GM12878 (cell line): ENCODE measurements around the gene CSDE1. TPM values are rescaled to one million over a fixed set of nuclear protein-coding genes. Genes with fewer than 3 reads are reported as not detected.
A peak's percentile ranks its signal among the peaks of the same experiment; 100 is the strongest.

ENCODE experiments used
- CEBPB ChIP-seq, 2 experiments: fragments of 150-350 bp in 1 of 2; IDR thresholded peaks; 2 replicates each; pipeline ENCODE4 v1.6.1; 2012 to 2014; ENCODE audit warnings: low read depth in 2 of 2, low read length in 2 of 2, borderline replicate concordance in 1 of 2, inconsistent platforms in 1 of 2
- DPF2 ChIP-seq: fragments of 450-650 bp; IDR thresholded peaks from 2 replicates; pipeline ENCODE4 v1.6.1; 2017; ENCODE audit warnings: mild to moderate bottlenecking
- E2F4 ChIP-seq: IDR thresholded peaks from 2 replicates; pipeline ENCODE4 v1.6.1; 2012; ENCODE audit warnings: low read depth, low read length, improper control_type of control experiment
- NFYB ChIP-seq: IDR thresholded peaks from 2 replicates; pipeline ENCODE4 v1.6.1; 2011; ENCODE audit warnings: low read depth, mild to moderate bottlenecking, low read length, improper control_type of control experiment, moderate library complexity; ENCODE audit not compliant: insufficient read depth
- NRF1 ChIP-seq: conservative IDR thresholded peaks from 2 replicates; pipeline ENCODE4 v1.6.1; 2011; ENCODE audit warnings: mild to moderate bottlenecking, low read depth, low read length, improper control_type of control experiment
- PML ChIP-seq: IDR thresholded peaks from 2 replicates; pipeline ENCODE4 v1.6.1; 2012; ENCODE audit warnings: low read length, inconsistent platforms
- POLR2AphosphoS2 ChIP-seq: IDR thresholded peaks from 2 replicates; pipeline ENCODE4 v1.6.1; 2011; ENCODE audit warnings: low read depth, mild to moderate bottlenecking, low read length, improper control_type of control experiment, moderate library complexity
- PRDM15 ChIP-seq: fragments of 450-650 bp; formaldehyde crosslinking; IDR thresholded peaks from 2 replicates; pipeline ENCODE4 v1.4.0; 2020; ENCODE audit warnings: mild to moderate bottlenecking, moderate library complexity
- SREBF2 ChIP-seq: IDR thresholded peaks from 2 replicates; pipeline ENCODE4 v1.6.1; 2012; ENCODE audit warnings: mild to moderate bottlenecking, low read length
- USF1 ChIP-seq: IDR thresholded peaks from 2 replicates; pipeline ENCODE4 v1.6.1; 2011; ENCODE audit warnings: borderline replicate concordance, low read depth, mild to moderate bottlenecking, moderate library complexity, mixed read lengths, low read length; ENCODE audit not compliant: insufficient read depth; ENCODE audit errors: extremely low read length
- ZBTB11 ChIP-seq: fragments of 450-650 bp; formaldehyde crosslinking; IDR thresholded peaks from 2 replicates; pipeline ENCODE4 v1.5.0; 2022; ENCODE audit warnings: mild to moderate bottlenecking, missing genetic modification characterization
- ZBTB40 ChIP-seq: fragments of 450-650 bp; IDR thresholded peaks from 2 replicates; pipeline ENCODE4 v1.6.1; 2016; ENCODE audit warnings: mild to moderate bottlenecking, moderate library complexity, borderline replicate concordance
- ZNF217 ChIP-seq: fragments of 450-650 bp; IDR thresholded peaks from 2 replicates; pipeline ENCODE4 v1.6.1; 2017; ENCODE audit warnings: antibody characterized with exemption, mild to moderate bottlenecking
- polyA plus RNA-seq, 11 experiments: library from polyadenylated mRNA; depleted of rRNA in 4 of 11; unstranded in 6 of 11; stranded (reverse) in 5 of 11; fragments of >200 nt; fragmentation: Nextera tagmentation in 4 of 11; fragmentation: Illumina TruSeq in 1 of 11; extraction: Ambion mirVana in 4 of 11; extraction: Trizol in 1 of 11; gene quantifications; 1 replicate in 1 of 11; 2 replicates in 10 of 11; pipeline versions ENCODE4 v1.2.1 to v1.2.3, GENCODE V29; 2011 to 2016; ENCODE audit warnings: inconsistent platforms in 2 of 11, missing spikeins in 2 of 11, low read depth in 1 of 11
- total RNA-seq, 4 experiments: library from RNA; depleted of rRNA in 3 of 4; stranded (reverse); fragments of >200 nt in 3 of 4; fragmentation: Illumina TruSeq in 1 of 4; extraction: Trizol in 1 of 4; gene quantifications; 2 replicates each; pipeline versions ENCODE4 v1.2.1 to v1.2.3, GENCODE V29; 2013 to 2021

CSDE1 gene
- total and polyA plus RNA-seq, 10 of the 15 experiments (the other 5 are each of a cell fraction or from before 2014, with no cell fraction given), result 130 to 390 (median 246) TPM

- no peak for TF ChIP-seq PRDM15 (CRISPR knock-in tag)
- no peak for TF ChIP-seq NFYB
- peak; percentile 87; the same call in 1 of the 2 replicates for TF ChIP-seq PML
- TF ChIP-seq SREBF2, result no peak
- no peak for TF ChIP-seq ZNF217
- no peak for TF ChIP-seq NRF1
- TF ChIP-seq ZBTB11, result no peak
- TF ChIP-seq USF1, result peak; percentile 90
- peak; percentile 94 for TF ChIP-seq POLR2AphosphoS2
- TF ChIP-seq E2F4, result no peak
- no peak for TF ChIP-seq CEBPB (IDR thresholded peaks at IDR 0.05; ENCODE audit: borderline replicate concordance in 1 of 2, low read depth in 2 of 2, low read length in 2 of 2)
- peak; percentile 97 for TF ChIP-seq ZBTB40
- TF ChIP-seq DPF2, result peak; percentile 56; the same call in 1 of the 2 replicates
These were observed 41.2 kb downstream of the CSDE1 start, which contains the start of gene NRAS (continued) for GRCh38 chr1:114716304-114717170.
